ENCODE measurements around the gene TIMP1.

The TIMP1 gene

GRCh38 chrX:47611489-47611888 is 29.3 kb downstream of the TIMP1 start:
- Histone ChIP-seq H3K27me3 (ENCODE audit: control insufficient read depth, insufficient read depth, low read length) (peaks cover 6% of the 10 kb centered on the region), H3K4me1 (ENCODE audit: control insufficient read depth, insufficient read depth, low read length) (no peaks in the 10 kb centered on the region), H3K4me2 (ENCODE audit: low read length) (no peak overlapping the region), H3K9ac (ENCODE audit: low read depth, low read length) (no peak overlapping the region), H3K4me3 (ENCODE audit: low read length) (no peak overlapping the region), H3K9me3 (replicated peaks; ENCODE audit: low read length) (no peaks in the 10 kb centered on the region), H3K36me3 (ENCODE audit: insufficient read depth, low read length) (no peaks in the 10 kb centered on the region)

GRCh38 chrX:47611926-47612325 is 29.7 kb downstream of the TIMP1 start:
- no peak overlapping the region for H3K9ac ChIP-seq (ENCODE audit: low read depth, low read length)
- H3K4me3 ChIP-seq (ENCODE audit: low read length): no peak overlapping the region
- H3K4me1 ChIP-seq (ENCODE audit: control insufficient read depth, insufficient read depth, low read length): no peaks in the 10 kb centered on the region
- H3K27me3 ChIP-seq (ENCODE audit: control insufficient read depth, insufficient read depth, low read length): peaks cover 6% of the 10 kb centered on the region
- no peaks in the 10 kb centered on the region for H3K36me3 ChIP-seq (ENCODE audit: insufficient read depth, low read length)
- no peak overlapping the region for H3K4me2 ChIP-seq (ENCODE audit: low read length)
- no peaks in the 10 kb centered on the region for H3K9me3 ChIP-seq (replicated peaks; ENCODE audit: low read length)

DNA sequence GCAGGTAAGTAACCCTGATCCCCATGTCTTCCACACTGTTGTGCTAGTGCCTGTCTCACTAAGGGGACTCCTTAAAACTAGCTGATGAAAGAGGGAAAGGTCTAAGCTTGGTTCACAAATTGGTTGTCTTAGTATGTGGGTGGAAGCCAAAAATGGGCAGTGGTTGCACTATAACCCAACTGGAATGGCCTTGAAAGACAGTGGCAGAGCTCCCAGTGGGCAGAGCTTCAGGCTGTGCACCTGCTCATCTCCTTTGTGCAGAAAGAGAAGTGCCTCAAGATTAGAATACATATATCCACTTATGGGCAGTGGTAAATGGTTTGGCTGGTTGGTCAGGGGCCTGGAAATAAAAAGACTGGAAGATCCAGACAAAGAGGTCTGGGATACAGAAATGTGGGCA is 30.2 kb downstream of the TIMP1 start:
- H3K4me2 ChIP-seq (ENCODE audit: low read length): no peak overlapping the region
- no peaks in the 10 kb centered on the region for H3K4me1 ChIP-seq (ENCODE audit: control insufficient read depth, insufficient read depth, low read length)
- no peaks in the 10 kb centered on the region for H3K9me3 ChIP-seq (replicated peaks; ENCODE audit: low read length)
- H3K36me3 ChIP-seq (ENCODE audit: insufficient read depth, low read length): no peaks in the 10 kb centered on the region
- H3K4me3 ChIP-seq (ENCODE audit: low read length): no peak overlapping the region
- H3K9ac ChIP-seq (ENCODE audit: low read depth, low read length): no peak overlapping the region
- peaks cover 6% of the 10 kb centered on the region for H3K27me3 ChIP-seq (ENCODE audit: control insufficient read depth, insufficient read depth, low read length)

GRCh38 chrX:47613082-47613481 is 30.8 kb downstream of the TIMP1 start:
- no peaks in the 10 kb centered on the region for H3K4me1 ChIP-seq (ENCODE audit: control insufficient read depth, insufficient read depth, low read length)
- no peaks in the 10 kb centered on the region for H3K9me3 ChIP-seq (replicated peaks; ENCODE audit: low read length)
- H3K27me3 ChIP-seq (ENCODE audit: control insufficient read depth, insufficient read depth, low read length): peaks cover 10% of the 10 kb centered on the region
- no peak overlapping the region for H3K9ac ChIP-seq (ENCODE audit: low read depth, low read length)
- no peaks in the 10 kb centered on the region for H3K36me3 ChIP-seq (ENCODE audit: insufficient read depth, low read length)
- no peak overlapping the region for H3K4me2 ChIP-seq (ENCODE audit: low read length)
- H3K4me3 ChIP-seq (ENCODE audit: low read length): no peak overlapping the region

GRCh38 chrX:47614618-47615017 is 32.4 kb downstream of the TIMP1 start:
- H3K4me2 ChIP-seq (ENCODE audit: low read length): no peak overlapping the region
- no peaks in the 10 kb centered on the region for H3K4me1 ChIP-seq (ENCODE audit: control insufficient read depth, insufficient read depth, low read length)
- peaks cover 14% of the 10 kb centered on the region for H3K27me3 ChIP-seq (ENCODE audit: control insufficient read depth, insufficient read depth, low read length)
- H3K4me3 ChIP-seq (ENCODE audit: low read length): no peak overlapping the region
- H3K36me3 ChIP-seq (ENCODE audit: insufficient read depth, low read length): no peaks in the 10 kb centered on the region
- no peak overlapping the region for H3K9ac ChIP-seq (ENCODE audit: low read depth, low read length)
- H3K9me3 ChIP-seq (replicated peaks; ENCODE audit: low read length): no peaks in the 10 kb centered on the region

- Histone ChIP-seq H3K4me1 (ENCODE audit: control insufficient read depth, insufficient read depth, low read length) (no peaks in the 10 kb centered on the region), H3K9me3 (replicated peaks; ENCODE audit: low read length) (no peaks in the 10 kb centered on the region), H3K4me2 (ENCODE audit: low read length) (peak overlapping the region; percentile 80), H3K36me3 (ENCODE audit: insufficient read depth, low read length) (no peaks in the 10 kb centered on the region), H3K9ac (ENCODE audit: low read depth, low read length) (no peak overlapping the region), H3K4me3 (ENCODE audit: low read length) (no peak overlapping the region), H3K27me3 (ENCODE audit: control insufficient read depth, insufficient read depth, low read length) (peaks cover 11% of the 10 kb centered on the region)
Measured at GRCh38 chrX:47618923-47619485, 36.8 kb downstream of the TIMP1 start.

DNA sequence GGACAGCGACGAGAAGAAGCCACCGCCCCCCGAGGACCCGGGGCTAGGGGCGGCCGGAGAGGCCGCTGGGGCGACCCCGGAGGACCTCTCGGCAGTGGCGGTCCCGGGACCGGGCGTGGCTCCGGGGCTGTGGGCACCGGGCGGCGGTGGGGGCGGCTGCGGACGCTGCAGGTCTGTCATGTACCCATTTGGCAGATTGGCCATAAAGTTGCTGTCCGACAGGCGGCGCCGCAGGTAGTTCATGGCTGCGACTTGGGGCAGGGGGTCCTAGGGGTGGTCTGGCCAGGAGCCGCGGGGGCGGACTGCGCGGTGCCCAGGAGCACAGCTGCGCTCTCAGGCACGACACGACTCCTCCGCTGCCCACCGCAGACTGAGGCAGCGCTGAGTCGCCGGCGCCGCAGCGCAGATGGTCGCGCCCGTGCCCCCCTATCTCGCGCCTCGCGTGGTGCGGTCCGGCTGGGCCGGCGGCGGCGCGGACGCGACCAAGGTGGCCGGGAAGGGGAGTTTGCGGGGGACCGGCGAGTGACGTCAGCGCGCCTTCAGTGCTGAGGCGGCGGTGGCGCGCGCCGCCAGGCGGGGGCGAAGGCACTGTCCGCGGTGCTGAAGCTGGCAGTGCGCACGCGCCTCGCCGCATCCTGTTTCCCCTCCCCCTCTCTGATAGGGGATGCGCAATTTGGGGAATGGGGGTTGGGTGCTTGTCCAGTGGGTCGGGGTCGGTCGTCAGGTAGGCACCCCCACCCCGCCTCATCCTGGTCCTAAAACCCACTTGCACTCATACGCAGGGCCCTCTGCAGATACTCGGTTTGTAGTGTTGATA is 37.5 kb downstream of the TIMP1 start, which contains the start of gene SYN1:
TSS of gene SYN1 (minus strand) at position 372 of the 817 bp plus-strand sequence. CDS start at position 243, 129 bp downstream.
- Histone ChIP-seq H3K4me1 (ENCODE audit: control insufficient read depth, insufficient read depth, low read length) (no peaks in the 10 kb centered on the region), H3K4me2 (ENCODE audit: low read length) (peak within 1 kb of the TSS; percentile 80), H3K4me3 (ENCODE audit: low read length) (peak within 1 kb of the TSS; percentile 60), H3K27me3 (ENCODE audit: control insufficient read depth, insufficient read depth, low read length) (peaks cover 7% of the 10 kb centered on the region), H3K36me3 (ENCODE audit: insufficient read depth, low read length) (no peaks in the 10 kb centered on the region), H3K9me3 (replicated peaks; ENCODE audit: low read length) (no peaks in the 10 kb centered on the region), H3K9ac (ENCODE audit: low read depth, low read length) (no peak within 1 kb of the TSS)

- peaks cover 7% of the 10 kb centered on the region for H3K27me3 ChIP-seq (ENCODE audit: control insufficient read depth, insufficient read depth, low read length)
- H3K9me3 ChIP-seq (replicated peaks; ENCODE audit: low read length): no peaks in the 10 kb centered on the region
- H3K9ac ChIP-seq (ENCODE audit: low read depth, low read length): no peak overlapping the region
- H3K4me2 ChIP-seq (ENCODE audit: low read length): peak overlapping the region; percentile 33
- H3K36me3 ChIP-seq (ENCODE audit: insufficient read depth, low read length): no peaks in the 10 kb centered on the region
- H3K4me1 ChIP-seq (ENCODE audit: control insufficient read depth, insufficient read depth, low read length): no peaks in the 10 kb centered on the region
- no peak overlapping the region for H3K4me3 ChIP-seq (ENCODE audit: low read length)
Measured at GRCh38 chrX:47620303-47620685, 38.1 kb downstream of the TIMP1 start.

DNA sequence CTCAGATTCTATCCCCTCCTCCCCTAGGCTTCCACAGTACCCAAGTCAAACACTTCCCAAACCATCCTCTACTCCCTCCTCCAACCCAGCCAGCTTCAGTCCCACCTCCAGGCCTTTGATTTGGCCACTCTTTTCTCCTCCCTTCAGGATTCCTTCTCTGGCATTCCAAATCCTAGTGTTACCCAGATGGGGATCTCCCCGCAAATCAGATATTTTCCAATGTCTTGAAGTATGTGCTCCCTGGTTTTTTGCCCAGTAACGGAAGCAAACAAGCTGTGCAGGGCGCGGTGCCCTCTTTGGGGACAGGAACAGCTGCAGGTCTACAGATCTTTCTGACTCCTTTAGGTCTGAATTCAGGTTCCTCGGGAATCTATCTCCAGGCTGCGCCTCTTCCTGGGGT is 39.6 kb downstream of the TIMP1 start:
- H3K27me3 ChIP-seq (ENCODE audit: control insufficient read depth, insufficient read depth, low read length): peaks cover 7% of the 10 kb centered on the region
- H3K4me1 ChIP-seq (ENCODE audit: control insufficient read depth, insufficient read depth, low read length): no peaks in the 10 kb centered on the region
- no peaks in the 10 kb centered on the region for H3K9me3 ChIP-seq (replicated peaks; ENCODE audit: low read length)
- no peak overlapping the region for H3K4me2 ChIP-seq (ENCODE audit: low read length)
- H3K36me3 ChIP-seq (ENCODE audit: insufficient read depth, low read length): no peaks in the 10 kb centered on the region
- no peak overlapping the region for H3K4me3 ChIP-seq (ENCODE audit: low read length)
- no peak overlapping the region for H3K9ac ChIP-seq (ENCODE audit: low read depth, low read length)

DNA sequence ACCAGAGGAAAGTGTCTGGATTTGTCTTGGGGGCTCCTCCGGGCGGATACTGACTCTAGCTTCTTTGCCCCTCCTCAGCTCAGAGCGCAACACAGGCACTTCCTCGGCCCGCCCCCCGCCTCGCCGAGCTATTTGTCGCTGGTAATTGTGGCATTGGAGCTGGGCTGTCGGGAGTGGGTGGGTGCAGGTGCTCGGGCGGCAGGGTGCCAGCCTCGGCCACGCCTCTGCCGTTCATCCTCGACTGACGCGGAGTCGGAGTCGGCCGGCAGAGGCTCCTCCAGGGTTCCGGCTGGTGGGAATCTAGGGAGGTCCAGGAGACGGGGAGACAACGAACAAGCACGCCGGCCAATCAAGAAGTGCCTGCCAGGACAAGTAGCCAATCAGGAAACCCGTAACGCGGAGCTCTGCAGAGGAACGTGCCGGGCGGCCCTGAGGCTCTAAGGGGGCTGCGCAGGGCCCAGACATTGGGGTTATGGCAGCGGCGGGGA is 41.3 kb downstream of the TIMP1 start:
- Histone ChIP-seq H3K27me3 (ENCODE audit: control insufficient read depth, insufficient read depth, low read length) (no peaks in the 10 kb centered on the region), H3K4me3 (ENCODE audit: low read length) (peak overlapping the region; percentile 63), H3K36me3 (ENCODE audit: insufficient read depth, low read length) (no peaks in the 10 kb centered on the region), H3K4me2 (ENCODE audit: low read length) (peak overlapping the region; percentile 73), H3K4me1 (ENCODE audit: control insufficient read depth, insufficient read depth, low read length) (no peaks in the 10 kb centered on the region), H3K9ac (ENCODE audit: low read depth, low read length) (no peak overlapping the region), H3K9me3 (replicated peaks; ENCODE audit: low read length) (no peaks in the 10 kb centered on the region)

- no peak overlapping the region for H3K4me3 ChIP-seq (ENCODE audit: low read length)
- H3K27me3 ChIP-seq (ENCODE audit: control insufficient read depth, insufficient read depth, low read length): no peaks in the 10 kb centered on the region
- H3K9me3 ChIP-seq (replicated peaks; ENCODE audit: low read length): no peaks in the 10 kb centered on the region
- H3K9ac ChIP-seq (ENCODE audit: low read depth, low read length): no peak overlapping the region
- no peak overlapping the region for H3K4me2 ChIP-seq (ENCODE audit: low read length)
- no peaks in the 10 kb centered on the region for H3K36me3 ChIP-seq (ENCODE audit: insufficient read depth, low read length)
- H3K4me1 ChIP-seq (ENCODE audit: control insufficient read depth, insufficient read depth, low read length): no peaks in the 10 kb centered on the region
Measured at GRCh38 chrX:47625365-47625764, 43.1 kb downstream of the TIMP1 start.

DNA sequence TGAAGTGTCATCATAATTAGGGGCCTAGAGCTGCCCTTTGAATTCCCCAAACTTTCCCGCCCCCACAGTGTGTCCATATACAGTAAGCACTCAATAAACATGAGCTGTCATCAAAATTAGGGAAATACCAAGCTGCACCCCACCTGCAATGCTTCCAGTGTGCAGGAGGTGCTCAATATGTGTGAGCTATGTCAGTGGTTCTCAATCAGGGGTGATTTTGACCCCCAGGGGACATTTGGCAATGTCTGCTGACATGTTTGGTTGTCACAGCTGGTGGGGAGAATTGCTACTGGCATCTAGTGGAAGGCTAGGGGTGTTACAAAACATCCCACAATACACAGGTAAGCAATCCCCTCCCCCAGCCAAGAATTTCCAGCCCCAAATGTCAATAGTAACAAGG is 46.7 kb downstream of the TIMP1 start:
- Histone ChIP-seq H3K4me1 (ENCODE audit: control insufficient read depth, insufficient read depth, low read length) (no peaks in the 10 kb centered on the region), H3K27me3 (ENCODE audit: control insufficient read depth, insufficient read depth, low read length) (no peaks in the 10 kb centered on the region), H3K9me3 (replicated peaks; ENCODE audit: low read length) (no peaks in the 10 kb centered on the region), H3K4me3 (ENCODE audit: low read length) (no peak overlapping the region), H3K36me3 (ENCODE audit: insufficient read depth, low read length) (no peaks in the 10 kb centered on the region), H3K4me2 (ENCODE audit: low read length) (no peak overlapping the region), H3K9ac (ENCODE audit: low read depth, low read length) (no peak overlapping the region)
